HFF-Myc (cell line): ENCODE data around the gene CSTPP1.
A peak's percentile ranks its signal among the peaks of the same experiment; 100 is the strongest.

Source experiments
- DNase-seq: peaks from one replicate; pipeline ENCODE4 v3.0.0-alpha.2; 2011; ENCODE audit warnings: low read depth; ENCODE audit errors: extremely low read depth
- H3K4me3 ChIP-seq: replicated peaks from 2 replicates; pipeline ENCODE4 v1.5.1; 2011; ENCODE audit warnings: low read depth, mild to moderate bottlenecking, control low read depth, low read length
- TF ChIP-seq, protein P1 (sequence below): IDR thresholded peaks from 2 replicates; pipeline ENCODE4 v1.5.1; 2012; ENCODE audit warnings: mild to moderate bottlenecking, low read depth, low read length, control low read depth; ENCODE audit errors: missing control alignments

CSTPP1 gene

DNA sequence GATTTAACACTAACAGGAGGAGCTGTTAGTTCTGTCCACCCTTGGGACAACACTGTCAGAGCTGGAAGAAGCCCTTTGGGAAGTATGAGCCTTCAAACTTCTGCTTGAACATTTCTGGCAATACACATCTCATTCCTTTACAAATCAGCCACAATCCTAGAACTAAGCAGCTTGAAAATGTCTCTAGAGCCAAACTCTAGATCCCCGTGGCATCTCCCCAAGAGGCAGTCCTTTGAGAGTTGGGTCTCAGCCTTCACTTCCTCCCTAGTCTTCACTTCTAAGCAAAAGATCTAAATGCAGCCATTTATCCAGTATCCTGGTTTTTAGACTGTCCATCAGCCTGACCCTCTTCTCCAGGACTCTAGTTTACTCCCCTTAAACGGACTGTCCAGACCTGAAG lies 213.2 kb downstream of the CSTPP1 start:
- TF ChIP-seq, protein P1, sequence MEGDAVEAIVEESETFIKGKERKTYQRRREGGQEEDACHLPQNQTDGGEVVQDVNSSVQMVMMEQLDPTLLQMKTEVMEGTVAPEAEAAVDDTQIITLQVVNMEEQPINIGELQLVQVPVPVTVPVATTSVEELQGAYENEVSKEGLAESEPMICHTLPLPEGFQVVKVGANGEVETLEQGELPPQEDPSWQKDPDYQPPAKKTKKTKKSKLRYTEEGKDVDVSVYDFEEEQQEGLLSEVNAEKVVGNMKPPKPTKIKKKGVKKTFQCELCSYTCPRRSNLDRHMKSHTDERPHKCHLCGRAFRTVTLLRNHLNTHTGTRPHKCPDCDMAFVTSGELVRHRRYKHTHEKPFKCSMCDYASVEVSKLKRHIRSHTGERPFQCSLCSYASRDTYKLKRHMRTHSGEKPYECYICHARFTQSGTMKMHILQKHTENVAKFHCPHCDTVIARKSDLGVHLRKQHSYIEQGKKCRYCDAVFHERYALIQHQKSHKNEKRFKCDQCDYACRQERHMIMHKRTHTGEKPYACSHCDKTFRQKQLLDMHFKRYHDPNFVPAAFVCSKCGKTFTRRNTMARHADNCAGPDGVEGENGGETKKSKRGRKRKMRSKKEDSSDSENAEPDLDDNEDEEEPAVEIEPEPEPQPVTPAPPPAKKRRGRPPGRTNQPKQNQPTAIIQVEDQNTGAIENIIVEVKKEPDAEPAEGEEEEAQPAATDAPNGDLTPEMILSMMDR = no peak
- no peak overlapping the region for H3K4me3 ChIP-seq
- DNase-seq = no peak

- no peak for DNase-seq
- H3K4me3 ChIP-seq = no peak overlapping the region
- TF ChIP-seq, protein P1 = no peak
Observed at GRCh38 chr11:47152126-47152952, 215.8 kb downstream of the CSTPP1 start.

- DNase-seq = peak; percentile 81
- TF ChIP-seq, protein P1 = peak; percentile 99
- H3K4me3 ChIP-seq = no peak overlapping the region
Observed at GRCh38 chr11:47152953-47153950, 216.7 kb downstream of the CSTPP1 start.

GRCh38 chr11:47154616-47155570 lies 218.3 kb downstream of the CSTPP1 start:
- TF ChIP-seq, protein P1 = no peak
- H3K4me3 ChIP-seq = no peak overlapping the region

DNA sequence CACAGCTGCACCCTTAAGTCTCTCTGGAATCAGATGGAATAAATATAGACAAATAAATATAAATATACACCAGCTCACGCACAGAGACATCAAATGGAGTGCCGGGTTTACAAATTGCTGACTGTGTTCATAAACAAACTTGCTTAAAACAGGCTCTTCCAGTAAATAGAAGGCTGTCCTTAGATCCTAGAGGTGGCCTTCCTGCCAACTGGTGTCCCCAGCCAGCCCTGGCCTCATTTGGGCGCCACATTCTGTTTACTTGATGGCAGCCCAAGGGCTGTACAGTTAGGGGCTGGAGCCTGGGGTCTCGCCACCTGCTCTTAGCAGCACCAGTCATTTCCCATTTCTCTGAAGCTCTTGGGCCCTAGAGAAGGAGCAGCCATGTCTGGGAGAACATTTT lies 219.3 kb downstream of the CSTPP1 start:
- no peak overlapping the region for H3K4me3 ChIP-seq
- TF ChIP-seq, protein P1 = no peak
- no peak for DNase-seq

More at GRCh38 chr11:47154616-47155570, 218.3 kb downstream of the CSTPP1 start:
- no peak for DNase-seq

DNA sequence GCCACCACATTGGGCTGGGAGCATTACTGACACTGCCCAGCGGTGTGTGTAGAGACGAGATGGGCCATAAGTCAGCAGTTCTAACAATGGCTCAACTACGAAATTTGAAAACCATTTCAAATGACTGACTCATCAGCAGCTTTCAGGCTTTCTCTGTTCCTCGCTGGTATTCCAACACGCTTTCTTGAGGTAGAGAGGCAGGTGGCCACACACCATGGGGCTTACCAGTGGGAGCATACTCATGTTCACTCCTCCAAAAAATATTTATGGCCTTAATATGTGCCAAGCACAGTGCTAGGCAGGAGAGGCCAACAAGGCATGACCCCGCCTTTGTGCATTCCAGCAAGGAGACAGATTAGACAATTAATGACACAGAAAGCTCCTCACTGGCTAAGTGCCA lies 219.8 kb downstream of the CSTPP1 start:
- no peak overlapping the region for H3K4me3 ChIP-seq
- TF ChIP-seq, protein P1 = no peak

More for the DNA sequence above, 219.8 kb downstream of the CSTPP1 start:
- no peak for DNase-seq
